ENCODE measurements around the gene CAPN1. TPM values are rescaled to one million over a fixed set of nuclear protein-coding genes. Genes with fewer than 3 reads are reported as not detected.

The CAPN1 gene
- total RNA-seq, 6 donors from 2014 or later: 152 to 327 (median 235) TPM

GRCh38 chr11:65260756-65261590, 79.2 kb downstream of the CAPN1 start:
- WGBS, 2 donors: 66 to 67% methylated on average over 26 of the region's 26 CpGs
- peaks cover 12 to 29% (median 13%) of the 10 kb centered on the region in 4 donors for H3K4me1 ChIP-seq
- H3K27me3 ChIP-seq: no peaks in the 10 kb centered on the region
- peak overlapping the region; percentile 87 to 93 (median 90) for H3K27ac ChIP-seq
- H3K9me3 ChIP-seq: no peaks in the 10 kb centered on the region
- no peaks in the 10 kb centered on the region for H3K36me3 ChIP-seq
- ATAC-seq (ENCODE audit: low FRiP score in 2 of 2): peak; percentile 11 to 57
- DNase-seq: no peak
- peak overlapping the region; percentile 21 to 82 (median 72) for H3K4me3 ChIP-seq
- no peak for TF ChIP-seq EP300 (IDR thresholded peaks at IDR 0.05)
- TF ChIP-seq POLR2AphosphoS5 (IDR thresholded peaks at IDR 0.05): no peak
- no peak for TF ChIP-seq CTCF (IDR thresholded peaks at IDR 0.05)
- no peak for TF ChIP-seq POLR2A (IDR thresholded peaks at IDR 0.05)

Small RNAs within 50 kb of the gene (small RNA-seq; reads per million reads assigned to genes)
- gene HIGD1AP10 (0 reads per million in 4 donors), gene PDCL2P2 (0 reads per million in 4 donors), gene RNU2-23P (0.11 to 1.4 (median 0.49) reads per million in 4 donors)

Other genes with a start within 250 kb of the CAPN1 start
- not detected for gene GPHA2, start 246.0 kb upstream of the CAPN1 start, total RNA-seq
- gene MAJIN, start 209.8 kb upstream of the CAPN1 start, total RNA-seq: under 1 TPM in 1 of 6 donors, not detected in 5; 0.15 TPM
- 10 to 100 TPM in 1 of 6 donors, 1 to 10 TPM in 5; 1.7 to 36.7 (median 6.0) TPM for gene BATF2, start 185.0 kb upstream of the CAPN1 start, total RNA-seq
- 100 to 1,000 TPM in 1 of 6 donors, 10 to 100 TPM in 5; 41.9 to 113 (median 81.2) TPM for gene ARL2, start 167.8 kb upstream of the CAPN1 start, total RNA-seq
- 10 to 100 TPM; 14.7 to 32.1 (median 21.2) TPM for gene SNX15, start 154.5 kb upstream of the CAPN1 start, total RNA-seq
- 10 to 100 TPM in 5 of 6 donors, 1 to 10 TPM in 1; 9.1 to 18.9 (median 14.5) TPM for gene SAC3D1, start 140.7 kb upstream of the CAPN1 start, total RNA-seq
- gene NAALADL1, start 123.4 kb upstream of the CAPN1 start, total RNA-seq: 10 to 100 TPM in 2 of 6 donors, 1 to 10 TPM in 4; 5.9 to 27.2 (median 9.1) TPM
- gene CDCA5, start 97.9 kb upstream of the CAPN1 start, total RNA-seq: 1 to 10 TPM; 1.0 to 4.4 (median 1.8) TPM
- 10 to 100 TPM; 21.4 to 39.8 (median 34.6) TPM for gene ZFPL1, start 97.7 kb upstream of the CAPN1 start, total RNA-seq
- gene VPS51, start 85.7 kb upstream of the CAPN1 start, total RNA-seq: 100 to 1,000 TPM; 102 to 531 (median 175) TPM
- gene TM7SF2, start 70.1 kb upstream of the CAPN1 start, total RNA-seq: 10 to 100 TPM; 36.8 to 82.7 (median 45.5) TPM
- 10 to 100 TPM; 12.6 to 28.5 (median 15.2) TPM for gene ZNHIT2, start 64.2 kb upstream of the CAPN1 start, total RNA-seq
- gene FAU, start 59.8 kb upstream of the CAPN1 start, total RNA-seq: 1,000 to 10,000 TPM in 1 of 6 donors, 100 to 1,000 TPM in 5; 405 to 1,014 (median 590) TPM
- 10 to 100 TPM; 15.7 to 78.6 (median 57.1) TPM for gene MRPL49, start 59.6 kb upstream of the CAPN1 start, total RNA-seq
- gene SYVN1, start 47.4 kb upstream of the CAPN1 start, total RNA-seq: 10 to 100 TPM; 31.1 to 70.6 (median 50.0) TPM
- gene SPDYC, start 11.7 kb upstream of the CAPN1 start, total RNA-seq: not detected
- gene POLA2, start 80.0 kb downstream of the CAPN1 start, total RNA-seq: 10 to 100 TPM in 3 of 6 donors, 1 to 10 TPM in 3; 6.0 to 19.9 (median 8.7) TPM
- 10 to 100 TPM in 5 of 6 donors, 1 to 10 TPM in 1; 7.7 to 45.2 (median 14.6) TPM for gene CDC42EP2, start 132.9 kb downstream of the CAPN1 start, total RNA-seq
- gene DPF2, start 151.9 kb downstream of the CAPN1 start, total RNA-seq: 10 to 100 TPM; 32.1 to 68.1 (median 54.7) TPM
- under 1 TPM in 4 of 6 donors, not detected in 2; 0.15 to 0.51 (median 0.35) TPM for gene TIGD3, start 172.8 kb downstream of the CAPN1 start, total RNA-seq
- 10 to 100 TPM in 4 of 6 donors, 1 to 10 TPM in 2; 5.5 to 40.8 (median 19.4) TPM for gene SLC25A45, start 200.7 kb downstream of the CAPN1 start, total RNA-seq
- gene FRMD8, start 204.7 kb downstream of the CAPN1 start, total RNA-seq: 10 to 100 TPM; 31.4 to 77.5 (median 45.8) TPM
- gene NEAT1, start 240.9 kb downstream of the CAPN1 start, total RNA-seq: 1,000 to 10,000 TPM in 3 of 6 donors, 100 to 1,000 TPM in 3; 245 to 3,084 (median 1,019) TPM

Data from upper lobe of left lung (tissue), 6 donors.